HL-60 (cell line): ENCODE measurements around the gene TLCD4.

Experiments used
- CTCF ChIP-seq: IDR thresholded peaks from one replicate; pipeline ENCODE4 v1.5.1; 2011; ENCODE audit warnings: low read length, control low read depth, inconsistent platforms; ENCODE audit not compliant: insufficient read depth
- POLR2AphosphoS5 ChIP-seq: IDR thresholded peaks from 2 replicates; pipeline ENCODE4 v1.6.1; 2012; ENCODE audit warnings: low read depth

GRCh38 chr1:95069710-95070093 lies 47.5 kb upstream of the TLCD4 start:
- TF ChIP-seq POLR2AphosphoS5 (no peak), CTCF (no peak)
